Stimulated activated naive CD8-positive, alpha-beta T cell treated with anti-CD3 and anti-CD28 coated beads, Interleukin-15, Interleukin-2, amounts not matched to agents 100 ng/mL and 50 ng/mL, for 24 hours (primary cell): ENCODE data around the gene SLC25A1.

Source experiments
- H3K27ac Mint-ChIP-seq: one replicate; pipeline ENCODE4 v1.8.0; 2021; ENCODE audit warnings: mild to moderate bottlenecking, mixed read lengths
- H3K27me3 Mint-ChIP-seq: one replicate; pipeline ENCODE4 v1.8.0; 2021; ENCODE audit warnings: mixed read lengths
- H3K36me3 Mint-ChIP-seq: one replicate; pipeline ENCODE4 v1.8.0; 2021; ENCODE audit warnings: low read depth, mixed read lengths
- H3K4me1 Mint-ChIP-seq: one replicate; pipeline ENCODE4 v1.8.0; 2021; ENCODE audit warnings: low read depth, mixed read lengths
- H3K4me3 Mint-ChIP-seq: one replicate; pipeline ENCODE4 v1.8.0; 2021; ENCODE audit warnings: mild to moderate bottlenecking, mixed read lengths
- H3K9me3 Mint-ChIP-seq: one replicate; pipeline ENCODE4 v1.8.0; 2021; ENCODE audit warnings: mixed read lengths

The SLC25A1 gene

GRCh38 chr22:19134176-19134831, 44.2 kb downstream of the SLC25A1 start:
- no peaks in the 10 kb centered on the region for H3K9me3 Mint-ChIP-seq
- H3K4me1 Mint-ChIP-seq: no peaks in the 10 kb centered on the region
- no peak overlapping the region for H3K4me3 Mint-ChIP-seq
- no peak overlapping the region for H3K27ac Mint-ChIP-seq
- H3K27me3 Mint-ChIP-seq: no peaks in the 10 kb centered on the region
- H3K36me3 Mint-ChIP-seq: peaks cover 29% of the 10 kb centered on the region

DNA sequence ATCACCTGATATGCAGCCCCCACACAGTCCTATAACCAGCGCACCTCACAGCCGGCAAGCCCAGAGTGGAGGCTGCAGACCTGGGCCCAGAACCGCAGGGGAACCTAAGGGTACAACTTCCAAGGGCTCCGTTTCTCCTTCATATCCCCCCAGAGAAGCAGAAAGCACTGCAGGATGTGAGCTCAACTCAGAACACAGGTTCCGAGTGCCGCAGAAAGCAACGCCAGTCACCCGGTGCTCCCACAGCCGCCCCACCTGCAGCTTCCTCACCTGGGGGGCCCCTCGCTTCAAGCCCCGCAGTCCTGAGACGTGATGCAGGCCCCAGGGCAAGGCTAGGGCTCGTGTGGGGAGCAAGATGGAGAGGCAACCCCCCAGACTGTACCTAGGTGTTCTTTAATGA, 45.0 kb downstream of the SLC25A1 start:
- no peak overlapping the region for H3K27ac Mint-ChIP-seq
- no peak overlapping the region for H3K4me3 Mint-ChIP-seq
- H3K9me3 Mint-ChIP-seq: no peaks in the 10 kb centered on the region
- H3K36me3 Mint-ChIP-seq: peaks cover 29% of the 10 kb centered on the region
- H3K4me1 Mint-ChIP-seq: no peaks in the 10 kb centered on the region
- no peaks in the 10 kb centered on the region for H3K27me3 Mint-ChIP-seq

GRCh38 chr22:19132693-19133400, 45.7 kb downstream of the SLC25A1 start:
- Mint-ChIP-seq H3K4me3 (no peak overlapping the region), H3K4me1 (no peaks in the 10 kb centered on the region), H3K27me3 (no peaks in the 10 kb centered on the region), H3K9me3 (no peaks in the 10 kb centered on the region), H3K27ac (no peak overlapping the region), H3K36me3 (peaks cover 29% of the 10 kb centered on the region)

DNA sequence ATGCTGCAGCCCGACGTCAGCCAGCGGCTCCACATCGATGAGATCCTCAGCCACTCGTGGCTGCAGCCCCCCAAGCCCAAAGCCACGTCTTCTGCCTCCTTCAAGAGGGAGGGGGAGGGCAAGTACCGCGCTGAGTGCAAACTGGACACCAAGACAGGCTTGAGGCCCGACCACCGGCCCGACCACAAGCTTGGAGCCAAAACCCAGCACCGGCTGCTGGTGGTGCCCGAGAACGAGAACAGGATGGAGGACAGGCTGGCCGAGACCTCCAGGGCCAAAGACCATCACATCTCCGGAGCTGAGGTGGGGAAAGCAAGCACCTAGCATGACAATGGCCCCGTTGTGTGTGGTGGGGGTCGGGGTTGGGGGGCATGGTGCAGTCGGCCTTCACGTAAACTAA, 46.4 kb downstream of the SLC25A1 start:
- no peaks in the 10 kb centered on the region for H3K27me3 Mint-ChIP-seq
- H3K27ac Mint-ChIP-seq: no peak overlapping the region
- no peaks in the 10 kb centered on the region for H3K9me3 Mint-ChIP-seq
- H3K4me1 Mint-ChIP-seq: no peaks in the 10 kb centered on the region
- H3K4me3 Mint-ChIP-seq: no peak overlapping the region
- peaks cover 29% of the 10 kb centered on the region for H3K36me3 Mint-ChIP-seq

DNA sequence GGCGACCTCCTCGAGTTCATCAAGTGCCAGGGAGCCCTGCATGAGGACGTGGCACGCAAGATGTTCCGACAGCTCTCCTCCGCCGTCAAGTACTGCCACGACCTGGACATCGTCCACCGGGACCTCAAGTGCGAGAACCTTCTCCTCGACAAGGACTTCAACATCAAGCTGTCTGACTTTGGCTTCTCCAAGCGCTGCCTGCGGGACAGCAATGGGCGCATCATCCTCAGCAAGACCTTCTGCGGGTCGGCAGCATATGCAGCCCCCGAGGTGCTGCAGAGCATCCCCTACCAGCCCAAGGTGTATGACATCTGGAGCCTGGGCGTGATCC, 46.9 kb downstream of the SLC25A1 start:
- Mint-ChIP-seq H3K36me3 (peaks cover 24% of the 10 kb centered on the region), H3K27me3 (no peaks in the 10 kb centered on the region), H3K4me1 (no peaks in the 10 kb centered on the region), H3K9me3 (no peaks in the 10 kb centered on the region), H3K27ac (no peak overlapping the region), H3K4me3 (no peak overlapping the region)

DNA sequence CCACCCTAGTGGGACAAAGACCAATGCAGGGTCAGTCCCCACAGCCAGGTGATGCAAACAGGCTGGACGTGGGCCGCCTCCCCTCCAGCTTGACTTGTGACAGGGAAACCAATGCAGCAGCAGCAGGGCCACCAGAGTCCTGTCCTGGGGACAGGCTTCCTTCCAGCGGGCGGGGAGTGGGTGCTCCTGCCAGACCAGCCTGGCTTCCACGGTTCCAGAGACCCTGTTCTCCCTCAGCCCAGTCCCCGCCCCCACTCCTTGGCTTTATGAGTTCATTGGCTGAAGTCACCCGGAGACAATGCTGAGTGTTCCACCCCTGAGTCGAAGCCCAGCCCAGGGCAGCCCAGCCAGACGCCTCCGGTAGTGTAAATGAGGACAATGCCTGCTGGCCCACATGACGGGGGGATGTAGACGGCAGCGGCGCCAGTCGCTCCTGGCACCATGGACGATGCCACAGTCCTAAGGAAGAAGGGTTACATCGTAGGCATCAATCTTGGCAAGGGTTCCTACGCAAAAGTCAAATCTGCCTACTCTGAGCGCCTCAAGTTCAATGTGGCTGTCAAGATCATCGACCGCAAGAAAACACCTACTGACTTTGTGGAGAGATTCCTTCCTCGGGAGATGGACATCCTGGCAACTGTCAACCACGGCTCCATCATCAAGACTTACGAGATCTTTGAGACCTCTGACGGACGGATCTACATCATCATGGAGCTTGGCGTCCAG, 47.4 kb downstream of the SLC25A1 start, which contains the start of gene TSSK2:
Gene TSSK2 (plus strand): TSS at position 350 of the 726 bp plus-strand sequence. CDS start 92 bp downstream, at position 442.
- no peak within 1 kb of the TSS for H3K4me3 Mint-ChIP-seq
- H3K36me3 Mint-ChIP-seq: peaks cover 19% of the 10 kb centered on the region
- H3K27ac Mint-ChIP-seq: no peak within 1 kb of the TSS
- no peaks in the 10 kb centered on the region for H3K27me3 Mint-ChIP-seq
- no peaks in the 10 kb centered on the region for H3K4me1 Mint-ChIP-seq
- no peaks in the 10 kb centered on the region for H3K9me3 Mint-ChIP-seq

GRCh38 chr22:19129871-19130270, 48.7 kb downstream of the SLC25A1 start:
- Mint-ChIP-seq H3K27ac (no peak overlapping the region), H3K9me3 (no peaks in the 10 kb centered on the region), H3K4me1 (no peaks in the 10 kb centered on the region), H3K36me3 (peaks cover 10% of the 10 kb centered on the region), H3K27me3 (no peaks in the 10 kb centered on the region), H3K4me3 (no peak overlapping the region)

DNA sequence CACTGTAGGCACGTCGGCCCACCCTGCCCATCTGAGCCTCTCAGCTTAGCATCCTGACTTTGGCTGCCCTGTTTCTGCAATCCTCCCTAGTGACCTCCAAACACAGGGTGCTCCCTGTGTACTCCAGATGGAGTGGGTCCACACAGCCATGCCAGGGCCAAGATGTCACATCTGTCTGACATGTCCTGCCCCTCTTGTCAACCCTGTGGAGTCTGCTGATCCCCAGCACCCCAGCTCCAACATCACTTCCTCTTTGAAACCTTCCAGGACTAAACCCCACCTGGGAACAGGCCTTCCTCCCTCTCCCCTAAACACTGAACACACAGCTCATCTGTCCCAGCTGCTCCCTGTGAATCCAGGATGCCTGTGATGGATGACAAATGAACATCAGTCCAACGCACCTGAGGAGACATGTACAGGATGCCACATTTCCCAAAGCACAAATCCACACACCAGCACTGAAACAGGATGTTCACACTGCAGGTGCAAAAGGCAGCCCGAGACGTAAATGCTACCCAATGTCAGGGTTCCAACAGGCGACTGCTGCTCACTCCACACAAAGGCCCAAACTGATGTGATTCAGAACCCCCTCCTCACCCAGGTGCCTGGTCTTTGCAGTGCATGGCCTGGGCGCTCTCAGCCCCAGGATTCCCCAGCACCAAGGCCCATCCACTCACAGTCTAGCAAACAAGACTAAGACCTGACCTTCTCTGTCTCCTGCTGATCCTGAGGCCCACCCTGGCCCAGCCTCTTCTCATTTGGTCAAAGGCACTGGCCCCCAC, 49.4 kb downstream of the SLC25A1 start:
- Mint-ChIP-seq H3K4me3 (no peak overlapping the region), H3K27ac (no peak overlapping the region), H3K4me1 (no peaks in the 10 kb centered on the region)

GRCh38 chr22:19128009-19128401, 50.5 kb downstream of the SLC25A1 start:
- Mint-ChIP-seq H3K9me3 (no peaks in the 10 kb centered on the region), H3K36me3 (peaks cover 9% of the 10 kb centered on the region), H3K4me1 (peaks cover 3% of the 10 kb centered on the region), H3K27ac (no peak overlapping the region), H3K27me3 (no peaks in the 10 kb centered on the region), H3K4me3 (no peak overlapping the region)

More for the DNA sequence above, 49.4 kb downstream of the SLC25A1 start:
- Mint-ChIP-seq H3K9me3 (no peaks in the 10 kb centered on the region), H3K36me3 (peaks cover 10% of the 10 kb centered on the region), H3K27me3 (no peaks in the 10 kb centered on the region)

DNA sequence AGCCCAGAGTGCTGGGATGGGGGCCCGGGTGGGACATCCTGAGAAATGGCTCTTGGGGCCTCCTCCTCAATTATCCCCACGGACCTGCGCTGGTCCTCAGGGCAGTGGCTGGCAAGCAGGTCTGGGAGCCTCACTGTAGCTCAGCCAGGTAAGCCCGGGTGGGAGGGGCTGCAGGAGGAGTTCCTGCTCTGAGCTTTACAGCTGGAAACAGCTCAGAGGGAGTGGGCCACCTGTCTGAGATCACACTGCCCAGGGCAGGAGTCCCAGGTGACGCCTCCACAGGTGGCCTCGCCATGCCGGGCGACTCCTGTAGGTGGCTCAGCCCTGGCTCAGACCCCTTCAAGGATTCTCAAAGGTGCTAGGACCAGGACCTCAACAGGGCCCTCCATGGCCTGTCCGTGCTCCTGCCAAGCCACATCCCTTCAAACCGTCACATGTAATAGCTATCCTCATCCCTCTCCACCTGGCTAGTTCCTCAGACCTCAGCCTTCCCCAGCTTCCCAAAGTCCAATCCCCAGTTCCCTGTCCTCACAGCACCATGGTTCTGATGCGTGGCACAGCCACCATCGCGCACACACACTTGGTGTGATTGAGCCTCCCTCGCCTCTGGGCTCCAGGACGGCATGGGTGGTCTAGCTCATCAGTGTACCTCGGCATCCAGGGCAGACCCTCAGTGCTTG, 51.1 kb downstream of the SLC25A1 start:
- H3K9me3 Mint-ChIP-seq: no peaks in the 10 kb centered on the region
- H3K27ac Mint-ChIP-seq: peak overlapping the region; percentile 23
- H3K4me1 Mint-ChIP-seq: peaks cover 8% of the 10 kb centered on the region
- no peak overlapping the region for H3K4me3 Mint-ChIP-seq
- no peaks in the 10 kb centered on the region for H3K27me3 Mint-ChIP-seq
- peaks cover 7% of the 10 kb centered on the region for H3K36me3 Mint-ChIP-seq

DNA sequence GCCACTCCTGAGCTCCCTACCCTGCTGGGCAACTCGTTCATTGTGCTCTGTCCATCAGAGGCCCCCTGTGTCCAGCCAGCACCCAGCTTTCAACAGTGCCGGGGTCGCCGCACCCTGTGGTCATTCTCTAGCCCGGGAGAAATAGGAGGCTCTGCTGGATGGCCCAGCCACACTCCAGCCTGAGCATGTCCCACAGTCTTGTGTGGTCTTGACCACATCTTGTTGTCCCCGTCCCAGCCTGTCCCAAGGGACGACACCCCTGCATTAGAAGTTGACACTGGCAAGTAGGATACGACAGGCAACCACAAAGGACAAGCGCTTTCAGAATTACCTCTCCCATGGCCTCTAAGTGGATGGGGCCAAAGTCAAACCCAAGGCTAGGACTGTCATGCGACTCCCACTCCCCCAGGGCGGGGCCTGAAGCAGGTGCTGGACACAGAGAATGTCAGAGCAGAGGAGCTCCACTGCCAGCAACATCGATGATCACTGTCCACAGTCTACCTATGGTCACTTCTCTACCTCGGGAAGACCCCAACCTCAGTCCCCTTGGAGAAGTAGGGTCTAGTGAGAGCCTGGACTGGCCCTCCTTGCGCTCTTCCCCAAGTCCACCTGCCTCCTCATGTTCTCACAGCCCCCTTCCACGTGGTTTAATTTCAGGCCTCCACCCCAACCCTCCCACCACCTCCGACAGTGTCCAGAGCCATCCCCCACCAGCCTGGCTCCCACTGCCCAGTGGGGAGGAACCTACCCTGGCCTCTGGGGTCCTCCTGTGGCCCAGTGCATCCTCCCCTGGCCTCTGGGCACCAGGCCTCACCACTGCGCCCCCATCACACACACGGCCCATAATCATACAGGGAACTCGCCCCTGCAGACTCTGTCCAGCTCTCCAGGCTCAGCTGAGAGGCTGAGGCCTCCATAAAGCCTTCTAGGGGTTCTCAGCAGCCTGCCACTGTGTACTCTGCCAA, 51.9 kb downstream of the SLC25A1 start:
- Mint-ChIP-seq H3K27ac (no peak overlapping the region), H3K4me1 (peaks cover 9% of the 10 kb centered on the region), H3K9me3 (no peaks in the 10 kb centered on the region)

More for the DNA sequence above, 51.9 kb downstream of the SLC25A1 start:
- Mint-ChIP-seq H3K36me3 (peaks cover 4% of the 10 kb centered on the region), H3K27me3 (no peaks in the 10 kb centered on the region), H3K4me3 (no peak overlapping the region)
